HepG2 (cell line): ENCODE data around the gene CNTN4. TPM values are rescaled to one million over a fixed set of nuclear protein-coding genes. Genes with fewer than 3 reads are reported as not detected.

ENCODE experiments used
- ATAC-seq: fragments of 200-7000 bp; cut with Tn5 transposase; 3 replicates; pipeline ENCODE4 v1.9.1; 2020; ENCODE audit warnings: mild to moderate bottlenecking, moderate library complexity
- BruUV-seq: library from RNA; stranded (reverse); fragments of 400-500 nt; replicated peaks from 2 replicates; lab custom pipeline; 2021; lab: Mats Ljungman, UMichigan
- CTCF ChIA-PET: fragments of 300-600 bp; formaldehyde crosslinking; extraction: SDS; loops from one replicate; lab custom pipeline; 2021; ENCODE audit warnings: low total read pairs, inconsistent platforms, low intra/inter-chr PET ratio; lab: Yijun Ruan, JAX
- POLR2A ChIA-PET: fragments of 350-600 bp; sonication (Branson Sonifier 250); formaldehyde crosslinking; loops from one replicate; lab custom pipeline; 2020; ENCODE audit warnings: antibody characterized with exemption, inconsistent platforms; lab: Yijun Ruan, JAX
- DNase-seq: peaks from one replicate; pipeline ENCODE4 v3.0.0-alpha.2; 2015; ENCODE audit warnings: low spot score
- FAIRE-seq: peaks from 3 replicates; lab custom pipeline; 2011; peaks lifted over from hg19 to GRCh38; lab: Jason Lieb, UNC
- H2AFZ ChIP-seq: one replicate; pipeline ENCODE4 v1.6.1; 2011; ENCODE audit warnings: low read length, inconsistent platforms
- H3K27ac ChIP-seq: fragments of 300-600 bp; 3 replicates; pipeline ENCODE4 v1.8.0; 2011; ENCODE audit warnings: mixed run types, mild to moderate bottlenecking, mixed read lengths, low read length, inconsistent platforms; ENCODE audit not compliant: insufficient read depth; ENCODE audit errors: extremely low read length
- H3K27me3 ChIP-seq, 2 experiments: fragments of 200-600 bp in 1 of 2; 2 replicates in 1 of 2; 3 replicates in 1 of 2; pipeline versions ENCODE4 v1.6.0 to v1.8.0; 2011; ENCODE audit warnings: low read length in 2 of 2, mild to moderate bottlenecking in 2 of 2, moderate library complexity in 2 of 2, inconsistent platforms in 1 of 2; ENCODE audit not compliant: insufficient read depth in 2 of 2, control insufficient read depth in 1 of 2
- H3K36me3 ChIP-seq, 2 experiments: fragments of 200-600 bp in 1 of 2; replicated peaks in 1 of 2; 2 replicates in 1 of 2; 3 replicates in 1 of 2; pipeline versions ENCODE4 v1.5.1 to v1.8.0; 2011; ENCODE audit warnings: low read length in 2 of 2, inconsistent platforms in 1 of 2; ENCODE audit not compliant: insufficient read depth in 2 of 2, control insufficient read depth in 1 of 2
- H3K4me1 ChIP-seq: 2 replicates; pipeline ENCODE4 v1.5.1; 2012; ENCODE audit warnings: low read length, inconsistent platforms; ENCODE audit not compliant: insufficient read depth
- H3K4me2 ChIP-seq: 2 replicates; pipeline ENCODE4 v1.6.0; 2011; ENCODE audit warnings: low read depth, low read length, inconsistent platforms
- H3K4me3 ChIP-seq, 3 experiments: fragments of 200-600 bp in 1 of 3; sonication (generic), shearing (Covaris generic) in 1 of 3; replicated peaks in 1 of 3; 2 replicates each; pipeline ENCODE4 v1.5.1; 2011 to 2016; ENCODE audit warnings: low read length in 3 of 3, inconsistent platforms in 2 of 3, low read depth in 2 of 3, mild to moderate bottlenecking in 2 of 3, control low read depth in 1 of 3, mixed read lengths in 1 of 3; ENCODE audit not compliant: insufficient read depth in 1 of 3
- H3K79me2 ChIP-seq: one replicate; pipeline ENCODE4 v1.6.1; 2011; ENCODE audit warnings: low read length, inconsistent platforms; ENCODE audit not compliant: insufficient read depth
- H3K9ac ChIP-seq: 2 replicates; pipeline ENCODE4 v1.6.0; 2011; ENCODE audit warnings: mild to moderate bottlenecking, low read depth, low read length, inconsistent platforms; ENCODE audit not compliant: insufficient read depth
- H3K9me3 ChIP-seq: 2 replicates; pipeline ENCODE4 v1.5.1; 2012; ENCODE audit warnings: mild to moderate bottlenecking, low read length
- H4K20me1 ChIP-seq: 2 replicates; pipeline ENCODE4 v1.6.0; 2011; ENCODE audit warnings: inconsistent platforms, mild to moderate bottlenecking, low read length, moderate library complexity; ENCODE audit not compliant: insufficient read depth
- HNF4G ChIP-seq, 2 experiments: sonication (generic) in 1 of 2; formaldehyde crosslinking in 1 of 2; IDR thresholded peaks; 2 replicates each; pipeline versions ENCODE4 v1.4.0 to v1.6.1; 2011 to 2020; ENCODE audit warnings: borderline replicate concordance in 2 of 2, low read depth in 2 of 2, mild to moderate bottlenecking in 2 of 2, low read length in 1 of 2, missing genetic modification reagents in 1 of 2, moderate library complexity in 1 of 2
- HOXA9 ChIP-seq: sonication (generic); formaldehyde crosslinking; IDR thresholded peaks from 2 replicates; pipeline ENCODE4 v1.8.1; 2022; ENCODE audit warnings: missing genetic modification reagents, mild to moderate bottlenecking, moderate library complexity, borderline replicate concordance
- IKZF1 ChIP-seq: fragments of 450-650 bp; IDR thresholded peaks from 2 replicates; pipeline ENCODE4 v1.7.1; 2016
- NFIC ChIP-seq: IDR thresholded peaks from 2 replicates; pipeline ENCODE4 v1.6.1; 2012; ENCODE audit warnings: mild to moderate bottlenecking, low read length, inconsistent platforms
- RBM22 ChIP-seq: fragments of 200-400 bp; formaldehyde crosslinking; optimal IDR thresholded peaks from 2 replicates; pipeline ENCODE3; 2017; ENCODE audit warnings: mild to moderate bottlenecking, low read length, moderate library complexity
- SNAPC5 ChIP-seq: sonication (generic); formaldehyde crosslinking; IDR thresholded peaks from 2 replicates; pipeline ENCODE4 v1.8.1; 2023; ENCODE audit warnings: mild to moderate bottlenecking, missing genetic modification reagents, borderline replicate concordance
- ZNF274 ChIP-seq: sonication (generic); formaldehyde crosslinking; IDR thresholded peaks from 2 replicates; pipeline ENCODE4 v1.5.1; 2020; ENCODE audit warnings: mild to moderate bottlenecking, missing genetic modification reagents
- ZNF484 ChIP-seq: sonication (generic); formaldehyde crosslinking; IDR thresholded peaks from 2 replicates; pipeline ENCODE4 v1.5.1; 2020; ENCODE audit warnings: mild to moderate bottlenecking, low read depth, missing genetic modification reagents, borderline replicate concordance
- ZNF503 ChIP-seq: sonication (generic); formaldehyde crosslinking; IDR thresholded peaks from 2 replicates; pipeline ENCODE4 v1.4.0; 2020; ENCODE audit warnings: missing genetic modification reagents
- ZNF605 ChIP-seq: sonication (generic); formaldehyde crosslinking; IDR thresholded peaks from 2 replicates; pipeline ENCODE4 v1.8.0; 2022; ENCODE audit warnings: mild to moderate bottlenecking, missing genetic modification reagents
- ZNF782 ChIP-seq: sonication (generic); formaldehyde crosslinking; IDR thresholded peaks from 2 replicates; pipeline ENCODE4 v1.4.0; 2020; ENCODE audit warnings: missing genetic modification reagents, mild to moderate bottlenecking, borderline replicate concordance
- WGBS: methylation state at CpG from one replicate; pipeline ENCODE4 v1.1.6; 2017; ENCODE audit warnings: low lambda C conversion rate; 5-methylcytosine and 5-hydroxymethylcytosine counted together
- in situ Hi-C: cut with HindIII; loops from 2 replicates; pipeline ENCODE4 v1.10.0; 2017; ENCODE audit warnings: low pct_unique_long_range_greater_than_20kb; ENCODE audit not compliant: extremely low pct_ligation_motif_present
- intact Hi-C: fragments of 100-400 bp; cut with micrococcal nuclease; formaldehyde crosslinking; loops from one replicate; pipeline ENCODE4 v1.10.0; 2022; ENCODE audit not compliant: unreplicated experiment
- polyA plus RNA-seq, 8 experiments: library from polyadenylated mRNA; depleted of rRNA in 3 of 8; stranded (reverse) in 7 of 8; unstranded in 1 of 8; fragments of >200 nt; fragmentation: Illumina TruSeq in 4 of 8; extraction: Trizol in 4 of 8; gene quantifications; 2 replicates each; pipeline versions ENCODE4 v1.2.1 to v1.2.3, GENCODE V29; 2011 to 2016; ENCODE audit warnings: low read depth in 4 of 8, missing spikeins in 1 of 8, mixed read lengths in 1 of 8; ENCODE audit not compliant: insufficient read depth in 1 of 8
- total RNA-seq, 5 experiments: library from RNA; depleted of rRNA; stranded (reverse); fragments of >200 nt; fragmentation: Illumina TruSeq; extraction: Trizol; gene quantifications; 2 replicates each; pipeline ENCODE4 v1.2.3, GENCODE V29; 2016; ENCODE audit warnings: low read depth in 1 of 5
- TF ChIP-seq, protein P1 (sequence below): IDR thresholded peaks from 2 replicates; pipeline ENCODE4 v1.6.1; 2016; ENCODE audit warnings: missing biosample characterization, missing genetic modification reagents, low read depth
- TF ChIP-seq, protein P2 (sequence below): sonication (generic); formaldehyde crosslinking; IDR thresholded peaks from 2 replicates; pipeline ENCODE4 v1.8.1; 2023; ENCODE audit warnings: mild to moderate bottlenecking, moderate library complexity, missing genetic modification reagents
- TF ChIP-seq, protein P3 (sequence below): sonication (generic); formaldehyde crosslinking; IDR thresholded peaks from 2 replicates; pipeline ENCODE4 v1.4.0; 2020; ENCODE audit warnings: missing genetic modification reagents, mild to moderate bottlenecking, borderline replicate concordance
- TF ChIP-seq, protein P4 (sequence below): sonication (generic); formaldehyde crosslinking; IDR thresholded peaks from 2 replicates; pipeline ENCODE4 v1.4.0; 2020; ENCODE audit warnings: mild to moderate bottlenecking, missing genetic modification reagents

The CNTN4 gene
- total and polyA plus RNA-seq, 2 of the 13 experiments (the other 11 are each of a cell fraction or from before 2014, with no cell fraction given), result 0.01 to 0.13 TPM

GRCh38 chr3:2731843-2732242, 633.2 kb downstream of the CNTN4 start:
- H3K79me2 ChIP-seq, result no peaks in the 10 kb centered on the region
- 11% methylated on average over 2 of the region's 2 CpGs for WGBS
- in situ Hi-C loops, result no loop called here
- no peak overlapping the region for H3K9ac ChIP-seq
- CTCF ChIA-PET, result no interaction called here
- ATAC-seq, result no peak
- no peak for FAIRE-seq
- H3K4me3 ChIP-seq, result no peak overlapping the region
- no peak overlapping the region for H3K27ac ChIP-seq
- no peak for DNase-seq
- no TSS peak for BruUV-seq
- no peaks in the 10 kb centered on the region for H3K27me3 ChIP-seq
- no peak overlapping the region for H3K4me2 ChIP-seq
- POLR2A ChIA-PET, result no interaction called here
- H4K20me1 ChIP-seq, result no peaks in the 10 kb centered on the region
- no peaks in the 10 kb centered on the region for H3K9me3 ChIP-seq
- no peaks in the 10 kb centered on the region for H3K4me1 ChIP-seq
- no peaks in the 10 kb centered on the region for H3K36me3 ChIP-seq
- intact Hi-C loops, result no loop called here
- H2AFZ ChIP-seq, result no peak overlapping the region
- TF ChIP-seq SNAPC5 (CRISPR knock-in tag) (no peak), ZNF274 (CRISPR knock-in tag) (no peak), ZNF503 (CRISPR knock-in tag) (no peak), HNF4G (IDR thresholded peaks at IDR 0.05; ENCODE audit: borderline replicate concordance, low read depth, low read length) (no peak), HNF4G (CRISPR knock-in tag; IDR thresholded peaks at IDR 0.05; ENCODE audit: borderline replicate concordance, low read depth) (no peak), ZNF605 (CRISPR knock-in tag) (no peak), ZNF782 (no peak), NFIC (no peak), RBM22 (no peak), IKZF1 (no peak), ZNF484 (CRISPR knock-in tag) (no peak), HOXA9 (CRISPR knock-in tag) (no peak)
- TF ChIP-seq, protein P1, sequence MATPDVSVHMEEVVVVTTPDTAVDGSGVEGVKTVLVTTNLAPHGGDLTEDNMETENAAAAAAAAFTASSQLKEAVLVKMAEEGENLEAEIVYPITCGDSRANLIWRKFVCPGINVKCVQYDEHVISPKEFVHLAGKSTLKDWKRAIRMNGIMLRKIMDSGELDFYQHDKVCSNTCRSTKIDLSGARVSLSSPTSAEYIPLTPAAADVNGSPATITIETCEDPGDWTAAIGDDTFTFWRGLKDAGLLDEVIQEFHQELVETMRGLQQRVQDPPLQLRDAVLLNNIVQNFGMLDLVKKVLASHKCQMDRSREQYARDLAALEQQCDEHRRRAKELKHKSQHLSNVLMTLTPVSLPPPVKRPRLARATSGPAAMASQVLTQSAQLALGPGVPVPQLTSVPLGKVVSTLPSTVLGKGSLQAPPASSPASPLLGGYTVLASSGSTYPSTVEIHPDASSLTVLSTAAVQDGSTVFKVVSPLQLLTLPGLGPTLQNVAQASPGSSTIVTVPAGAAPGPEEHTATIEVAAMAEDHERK, result no peak
- TF ChIP-seq, protein P2, sequence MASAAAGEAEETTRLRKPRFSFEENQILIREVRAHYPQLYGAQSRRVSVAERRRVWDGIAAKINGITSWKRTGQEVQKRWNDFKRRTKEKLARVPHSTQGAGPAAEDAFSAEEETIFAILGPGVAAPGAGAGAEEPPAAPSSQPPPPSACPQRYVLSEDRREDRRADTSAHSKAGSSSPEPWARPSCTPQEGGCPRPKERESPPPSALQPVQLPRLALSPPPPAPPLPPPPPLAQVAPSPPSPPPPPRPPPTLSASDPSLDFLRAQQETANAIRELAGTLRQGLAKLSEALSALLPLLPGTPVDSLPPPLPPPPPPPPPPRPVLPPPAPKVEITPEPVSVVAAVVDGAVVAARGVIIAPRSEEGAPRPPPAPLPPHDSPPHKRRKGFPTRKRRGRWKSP (CRISPR knock-in tag), result no peak
- TF ChIP-seq, protein P3, sequence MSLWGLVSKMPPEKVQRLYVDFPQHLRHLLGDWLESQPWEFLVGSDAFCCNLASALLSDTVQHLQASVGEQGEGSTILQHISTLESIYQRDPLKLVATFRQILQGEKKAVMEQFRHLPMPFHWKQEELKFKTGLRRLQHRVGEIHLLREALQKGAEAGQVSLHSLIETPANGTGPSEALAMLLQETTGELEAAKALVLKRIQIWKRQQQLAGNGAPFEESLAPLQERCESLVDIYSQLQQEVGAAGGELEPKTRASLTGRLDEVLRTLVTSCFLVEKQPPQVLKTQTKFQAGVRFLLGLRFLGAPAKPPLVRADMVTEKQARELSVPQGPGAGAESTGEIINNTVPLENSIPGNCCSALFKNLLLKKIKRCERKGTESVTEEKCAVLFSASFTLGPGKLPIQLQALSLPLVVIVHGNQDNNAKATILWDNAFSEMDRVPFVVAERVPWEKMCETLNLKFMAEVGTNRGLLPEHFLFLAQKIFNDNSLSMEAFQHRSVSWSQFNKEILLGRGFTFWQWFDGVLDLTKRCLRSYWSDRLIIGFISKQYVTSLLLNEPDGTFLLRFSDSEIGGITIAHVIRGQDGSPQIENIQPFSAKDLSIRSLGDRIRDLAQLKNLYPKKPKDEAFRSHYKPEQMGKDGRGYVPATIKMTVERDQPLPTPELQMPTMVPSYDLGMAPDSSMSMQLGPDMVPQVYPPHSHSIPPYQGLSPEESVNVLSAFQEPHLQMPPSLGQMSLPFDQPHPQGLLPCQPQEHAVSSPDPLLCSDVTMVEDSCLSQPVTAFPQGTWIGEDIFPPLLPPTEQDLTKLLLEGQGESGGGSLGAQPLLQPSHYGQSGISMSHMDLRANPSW, result no peak
- TF ChIP-seq, protein P4, sequence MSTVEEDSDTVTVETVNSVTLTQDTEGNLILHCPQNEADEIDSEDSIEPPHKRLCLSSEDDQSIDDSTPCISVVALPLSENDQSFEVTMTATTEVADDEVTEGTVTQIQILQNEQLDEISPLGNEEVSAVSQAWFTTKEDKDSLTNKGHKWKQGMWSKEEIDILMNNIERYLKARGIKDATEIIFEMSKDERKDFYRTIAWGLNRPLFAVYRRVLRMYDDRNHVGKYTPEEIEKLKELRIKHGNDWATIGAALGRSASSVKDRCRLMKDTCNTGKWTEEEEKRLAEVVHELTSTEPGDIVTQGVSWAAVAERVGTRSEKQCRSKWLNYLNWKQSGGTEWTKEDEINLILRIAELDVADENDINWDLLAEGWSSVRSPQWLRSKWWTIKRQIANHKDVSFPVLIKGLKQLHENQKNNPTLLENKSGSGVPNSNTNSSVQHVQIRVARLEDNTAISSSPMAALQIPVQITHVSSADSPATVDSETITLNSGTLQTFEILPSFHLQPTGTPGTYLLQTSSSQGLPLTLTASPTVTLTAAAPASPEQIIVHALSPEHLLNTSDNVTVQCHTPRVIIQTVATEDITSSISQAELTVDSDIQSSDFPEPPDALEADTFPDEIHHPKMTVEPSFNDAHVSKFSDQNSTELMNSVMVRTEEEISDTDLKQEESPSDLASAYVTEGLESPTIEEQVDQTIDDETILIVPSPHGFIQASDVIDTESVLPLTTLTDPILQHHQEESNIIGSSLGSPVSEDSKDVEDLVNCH (CRISPR knock-in tag), result no peak
